ENCODE data around the gene CKB.

GRCh38 chr14:103545219-103545914 lies 22.7 kb upstream of the CKB start:
- TF ChIP-seq CTCF (IDR thresholded peaks at IDR 0.05; ENCODE audit: insufficient read depth, low read length, poor library complexity, severe bottlenecking) (no peak), EZH2phosphoT487 (conservative IDR thresholded peaks at IDR 0.05; ENCODE audit: low read length) (no peak)

Measured in SU-DHL-6 (cell line).